Fibroblast of peridontal ligament (primary cell): Measurements from ENCODE around the gene VAV2.
A peak's percentile ranks its signal among the peaks of the same experiment; 100 is the strongest.

ENCODE experiments used
- DNase-seq: peaks from one replicate; pipeline ENCODE4 v3.0.0-alpha.2; 2010; ENCODE audit errors: extremely low read depth

VAV2 gene

DNA sequence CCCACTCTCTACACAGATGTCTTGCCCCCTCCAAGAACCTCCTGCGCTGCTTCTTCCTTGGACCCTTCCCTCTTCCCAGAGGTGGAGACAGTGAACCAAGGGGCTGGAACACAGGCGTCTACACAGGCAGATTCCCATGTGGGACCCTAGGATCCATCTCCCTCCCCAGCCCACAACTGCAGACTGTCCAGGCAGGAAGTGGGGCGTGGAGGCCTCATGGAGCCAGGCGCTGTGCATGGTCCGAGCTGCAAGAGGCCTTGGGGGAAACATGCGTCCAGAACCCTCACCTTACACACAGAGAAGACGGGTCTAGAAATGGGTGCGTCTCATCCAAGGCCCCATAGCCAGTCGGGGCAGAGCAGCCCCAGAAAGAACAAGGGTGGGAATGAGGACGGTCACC lies 117.5 kb downstream of the VAV2 start:
- DNase-seq: no peak

DNA sequence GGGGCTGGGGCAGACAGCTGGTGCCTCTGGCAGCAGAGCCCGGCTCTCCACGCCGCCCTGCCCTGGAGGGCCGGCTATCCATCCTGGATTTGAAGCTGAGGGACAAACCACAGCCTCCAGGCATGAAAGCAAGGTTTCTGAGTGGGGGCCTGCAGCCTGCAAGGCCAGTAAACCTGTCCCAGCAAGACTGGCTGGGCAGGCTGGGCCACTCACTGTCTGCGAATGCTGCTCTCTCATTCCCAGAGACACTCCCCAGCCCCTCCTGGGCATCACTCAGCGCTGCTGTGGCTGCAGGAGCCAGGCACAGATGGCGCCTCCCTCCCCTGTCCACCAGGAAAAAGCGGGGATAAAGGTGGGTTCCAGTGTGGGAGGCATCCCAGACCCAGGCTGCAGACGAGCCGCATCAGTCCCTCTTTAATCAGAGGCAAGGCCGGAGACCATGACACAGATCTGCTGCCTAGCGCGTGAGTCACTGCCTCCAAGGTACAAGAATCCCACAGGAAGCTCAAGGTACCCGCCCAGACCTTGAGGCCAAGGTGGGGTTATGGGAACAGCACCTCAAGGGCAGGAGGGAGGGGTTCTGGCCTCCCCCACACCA lies 118.0 kb downstream of the VAV2 start:
- DNase-seq: peak; percentile 7

DNA sequence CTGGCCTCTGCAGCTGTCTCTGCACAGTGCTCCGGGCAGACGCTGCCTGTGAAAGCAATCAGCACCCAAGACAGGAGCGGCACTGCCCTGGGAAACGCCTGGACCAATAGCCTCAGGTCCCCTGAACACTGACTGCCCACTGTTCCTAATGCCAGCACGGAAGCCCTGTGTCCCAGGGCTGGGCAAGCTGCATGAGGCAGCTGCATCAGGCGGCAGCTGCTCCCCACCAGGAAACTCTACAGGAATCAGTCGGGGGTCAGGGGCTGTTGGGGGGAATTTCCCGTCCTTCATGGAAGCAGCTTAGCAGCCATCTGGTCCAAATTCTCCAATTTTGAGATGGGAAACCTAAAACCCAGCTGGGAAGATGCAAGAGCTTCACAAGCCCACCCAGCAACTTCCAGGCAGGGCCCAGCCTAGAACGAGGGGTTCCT lies 118.6 kb downstream of the VAV2 start:
- no peak for DNase-seq

DNA sequence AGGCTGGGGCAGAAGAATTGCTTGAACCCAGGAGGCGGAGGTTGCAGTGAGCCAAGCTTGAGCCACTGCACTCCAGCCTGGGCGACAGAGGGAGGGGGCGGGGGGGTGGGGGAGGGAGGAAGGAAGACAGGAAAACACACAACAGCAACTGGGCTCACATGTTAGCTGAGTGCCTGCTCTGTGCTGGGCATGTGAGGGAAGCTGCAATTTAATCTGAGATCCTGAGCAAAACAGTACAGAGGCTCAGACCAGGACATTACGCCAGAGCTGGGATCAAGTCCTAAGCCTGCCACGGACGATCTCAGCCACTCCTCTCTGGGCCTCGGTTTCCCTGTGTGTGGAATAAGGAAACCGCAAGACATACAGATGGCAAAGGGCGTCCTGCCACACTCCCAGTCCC lies 119.1 kb downstream of the VAV2 start:
- no peak for DNase-seq

DNA sequence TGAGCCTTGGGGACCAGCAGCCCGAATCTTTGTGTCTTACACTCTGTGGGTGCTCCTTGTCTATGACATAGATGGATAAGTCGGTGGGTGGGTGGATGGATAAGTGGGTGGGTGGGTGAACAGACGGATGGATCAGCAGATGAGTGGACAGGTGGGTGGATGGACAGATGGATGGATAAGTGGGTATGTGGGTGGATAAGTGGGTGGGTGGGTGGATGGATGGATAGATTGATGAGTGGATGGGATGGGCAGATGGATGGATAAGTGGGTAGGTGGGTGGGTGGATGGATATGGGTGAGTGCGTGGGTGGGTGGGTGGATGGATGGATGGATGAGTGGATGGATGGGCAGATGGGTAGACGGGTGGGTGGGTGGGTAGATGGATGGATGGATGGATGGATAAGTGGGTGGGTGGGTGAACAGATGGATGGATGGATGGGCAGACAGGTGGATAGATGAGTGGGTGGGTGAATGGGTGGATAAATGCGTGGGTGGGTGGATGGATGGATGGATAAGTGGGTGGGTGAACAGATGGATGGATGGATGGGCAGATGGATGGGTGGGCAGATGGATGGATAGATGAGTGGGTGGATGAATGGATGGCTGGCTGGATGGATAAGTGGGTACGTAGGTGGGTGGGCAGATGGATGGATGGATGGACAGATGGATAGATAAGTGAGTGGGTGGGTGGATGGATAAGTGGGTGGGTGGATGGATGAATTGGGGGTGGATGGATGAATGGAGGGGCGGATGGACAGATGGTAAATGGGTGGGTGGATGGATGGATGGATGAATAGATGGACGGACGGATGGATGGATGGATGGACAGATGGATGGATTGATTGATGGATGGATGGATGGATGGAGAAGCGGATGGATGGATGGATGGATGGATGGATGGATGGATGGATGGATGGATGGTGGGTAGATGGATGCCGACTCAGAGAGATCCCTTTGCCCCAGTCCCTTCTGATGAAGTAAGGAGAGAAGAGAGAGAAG lies 121.2 kb downstream of the VAV2 start:
- no peak for DNase-seq

DNA sequence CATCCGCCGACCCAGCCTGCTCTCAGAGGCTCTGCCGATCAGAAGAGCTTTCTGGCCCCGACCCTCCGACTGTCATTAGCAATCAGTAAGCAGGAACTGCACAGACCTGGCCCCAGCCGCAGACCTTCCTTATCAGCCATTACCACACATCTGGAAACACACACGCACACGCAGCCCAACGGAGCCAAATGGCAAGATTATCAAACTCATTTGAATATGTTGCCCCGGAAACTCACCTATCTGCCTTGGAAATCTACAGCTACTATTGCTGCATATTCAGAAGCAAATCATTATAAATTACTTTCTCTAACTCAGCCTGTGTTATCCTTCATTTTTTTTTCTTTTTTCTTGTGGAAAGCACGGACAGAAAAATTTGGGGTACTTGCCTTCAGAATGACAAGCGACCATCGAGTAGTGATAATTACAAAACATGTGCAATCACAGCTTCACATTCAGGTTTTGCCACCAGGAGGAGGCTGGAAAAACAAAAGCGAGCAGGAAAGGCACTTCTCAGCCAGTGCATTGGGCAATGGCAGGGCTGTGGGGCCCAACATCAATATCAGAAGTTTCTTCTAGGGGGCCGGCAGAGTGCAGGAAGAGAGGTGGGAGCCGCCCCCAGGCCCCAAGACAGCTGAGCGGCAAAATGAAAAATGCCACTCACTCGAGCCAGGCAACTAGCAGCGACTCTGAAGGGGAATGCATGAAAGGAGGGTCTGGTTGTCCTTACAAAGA lies 122.3 kb downstream of the VAV2 start:
- DNase-seq: no peak

DNA sequence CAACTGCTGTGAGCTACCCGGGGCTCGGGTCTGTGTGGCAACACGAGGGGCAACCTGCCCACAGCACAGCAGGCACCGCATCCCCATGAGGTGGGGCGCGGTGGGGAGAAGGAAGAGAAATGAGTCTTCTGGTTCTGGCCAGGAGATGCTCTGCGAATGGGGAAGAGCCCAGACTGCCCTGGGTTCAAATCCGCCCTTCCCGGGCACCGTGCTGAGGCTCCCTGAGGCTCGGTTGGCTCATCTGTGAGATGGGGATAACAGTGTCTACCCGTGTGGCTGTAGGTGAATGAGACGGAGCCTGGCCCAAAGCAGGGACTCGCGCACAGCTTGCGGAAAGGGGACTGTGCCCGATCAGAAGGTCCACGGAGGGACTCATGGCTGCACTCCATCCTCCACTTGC lies 123.9 kb downstream of the VAV2 start:
- no peak for DNase-seq

DNA sequence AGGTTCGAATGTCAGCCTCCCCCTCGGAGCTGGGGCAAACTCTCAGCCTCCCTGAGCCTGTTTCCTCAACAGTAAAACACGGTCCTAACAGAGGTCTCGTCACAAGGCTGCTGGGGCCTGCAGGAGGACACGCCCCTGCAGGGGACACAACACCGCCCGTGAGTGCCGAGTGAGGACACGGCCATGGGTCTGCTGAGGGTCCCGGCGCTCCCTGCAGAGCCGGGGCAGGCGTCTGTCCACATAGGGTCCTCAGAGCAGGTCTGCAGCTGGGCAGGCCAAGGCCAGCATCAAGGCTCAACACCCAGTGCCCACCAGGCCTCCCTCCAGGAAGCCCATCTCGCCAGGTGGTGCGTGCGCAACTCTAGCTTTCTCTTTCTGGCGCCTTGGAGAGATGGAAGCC lies 125.2 kb downstream of the VAV2 start:
- no peak for DNase-seq

DNA sequence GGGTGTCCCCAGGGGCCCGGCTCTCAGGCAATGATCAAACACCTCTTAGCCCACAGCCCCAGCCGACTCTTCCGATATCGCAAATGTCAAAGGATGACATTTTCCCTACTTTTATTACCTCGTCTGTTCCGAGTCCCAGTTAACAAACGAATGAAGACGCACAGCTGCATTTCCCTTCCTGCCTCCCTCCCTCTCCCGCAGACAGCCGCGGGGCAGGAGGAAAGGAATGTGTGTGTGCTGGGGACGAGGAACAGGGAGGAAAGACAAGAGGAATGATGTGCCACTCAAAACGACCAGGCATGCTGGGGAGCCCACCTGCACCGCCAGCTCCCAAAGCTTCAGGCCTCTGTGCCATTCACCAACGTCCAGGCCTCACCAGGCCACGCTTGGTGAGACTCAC lies 128.1 kb downstream of the VAV2 start:
- DNase-seq: no peak

DNA sequence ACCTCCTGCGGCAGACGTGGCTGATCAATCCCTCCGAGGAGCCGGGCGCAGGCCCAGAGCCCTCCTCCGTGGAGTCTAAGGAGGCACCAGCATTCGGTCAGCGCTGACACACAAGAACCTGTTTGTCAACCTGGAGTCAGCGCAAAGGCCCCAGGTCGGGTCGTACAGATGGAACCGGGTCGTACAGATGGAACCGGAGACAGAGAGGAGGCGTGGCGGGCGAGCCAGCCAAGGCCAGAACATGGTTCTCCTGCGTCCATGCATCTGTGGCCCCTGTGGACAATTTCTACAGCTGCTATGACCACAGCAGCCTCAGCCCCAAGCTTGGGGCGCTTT lies 128.9 kb downstream of the VAV2 start:
- DNase-seq: no peak

DNA sequence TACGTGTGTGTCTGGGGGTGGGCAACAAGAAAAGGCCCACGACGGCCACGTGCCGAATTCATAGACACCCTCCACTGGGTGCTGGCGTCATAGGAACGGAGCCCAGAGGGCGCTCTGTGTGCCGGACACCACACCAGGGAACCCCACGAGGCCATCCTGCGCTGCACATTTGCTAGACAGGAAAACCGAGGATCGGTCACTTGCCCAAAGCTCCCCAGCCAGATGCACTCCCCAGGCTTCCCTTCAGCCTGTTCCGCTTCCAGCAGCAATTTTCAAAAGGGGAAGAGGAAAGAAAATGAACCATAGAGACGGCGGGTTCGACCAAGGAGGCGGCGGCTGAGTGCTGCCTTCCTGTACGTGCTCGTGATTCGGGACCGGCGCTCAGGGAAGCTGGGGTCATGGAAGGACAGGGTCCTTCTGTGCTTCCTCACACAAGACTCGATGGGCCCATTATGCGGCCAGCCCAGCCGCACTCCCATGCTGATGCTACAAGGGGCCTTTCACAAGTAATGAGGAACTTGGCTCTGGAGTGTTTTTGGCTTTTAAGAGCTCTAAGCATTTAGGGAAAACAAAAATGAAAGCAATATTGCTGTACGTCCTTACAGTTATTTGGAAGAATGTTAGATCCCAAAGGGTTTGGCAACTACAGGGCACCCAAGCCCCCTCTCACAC lies 129.4 kb downstream of the VAV2 start:
- no peak for DNase-seq

DNA sequence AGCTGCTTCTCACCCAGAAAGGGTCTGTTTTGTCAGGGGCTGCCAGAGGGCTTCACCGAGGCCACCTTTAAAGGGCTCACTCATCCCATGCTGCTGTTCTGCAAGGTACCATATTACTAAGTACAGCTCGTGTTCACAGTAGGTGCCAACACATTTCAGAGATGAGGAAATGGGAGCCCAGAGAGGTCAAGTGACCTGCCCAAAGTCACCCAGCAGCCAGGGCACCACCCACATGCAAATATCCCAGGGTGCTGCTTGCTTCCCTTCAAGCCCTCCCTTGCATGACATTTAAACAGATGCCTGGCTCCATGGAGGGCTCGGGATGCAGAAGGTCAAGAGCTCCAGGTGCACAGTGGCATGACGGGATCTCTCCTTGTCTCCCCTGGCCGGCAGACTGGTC lies 130.4 kb downstream of the VAV2 start:
- no peak for DNase-seq

DNA sequence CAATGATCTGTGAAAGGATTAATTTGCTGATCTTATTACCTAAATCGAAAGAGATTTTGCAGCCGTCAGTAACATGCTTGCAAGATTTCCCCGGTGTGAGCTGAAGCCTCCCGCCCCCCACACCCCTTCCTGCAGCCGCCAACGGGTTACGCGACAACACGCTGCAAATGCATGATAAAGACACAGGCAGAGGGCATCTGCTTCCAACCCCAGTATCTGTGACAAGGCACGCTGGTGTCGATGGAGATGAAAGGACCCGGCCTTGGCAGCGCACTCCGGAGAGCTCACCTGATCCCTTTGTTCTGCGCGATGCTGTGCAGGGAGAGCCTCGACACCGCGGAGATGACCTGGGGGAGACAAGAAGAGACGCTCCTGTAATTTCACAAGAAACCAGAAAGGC lies 131.0 kb downstream of the VAV2 start:
- DNase-seq: no peak

DNA sequence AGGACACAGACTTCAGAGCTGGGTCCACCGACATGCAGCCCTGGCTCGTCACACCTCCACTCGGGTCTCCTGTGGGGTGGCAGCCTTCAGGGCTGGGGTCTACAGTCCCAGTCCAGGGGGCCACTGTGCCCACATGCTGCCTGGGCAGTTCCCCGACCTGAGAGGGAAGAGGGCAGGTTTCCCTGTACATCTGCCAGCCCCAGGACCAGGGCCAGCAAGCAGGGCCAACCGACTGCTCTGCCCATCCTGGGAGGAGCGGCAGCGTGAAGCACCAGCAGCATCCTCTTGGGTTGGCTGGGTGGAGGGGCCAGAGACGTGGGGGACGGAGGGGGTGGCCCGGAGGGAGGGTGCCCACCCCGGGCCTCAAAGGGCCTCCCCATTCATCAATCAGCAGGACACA lies 133.4 kb downstream of the VAV2 start:
- DNase-seq: no peak

DNA sequence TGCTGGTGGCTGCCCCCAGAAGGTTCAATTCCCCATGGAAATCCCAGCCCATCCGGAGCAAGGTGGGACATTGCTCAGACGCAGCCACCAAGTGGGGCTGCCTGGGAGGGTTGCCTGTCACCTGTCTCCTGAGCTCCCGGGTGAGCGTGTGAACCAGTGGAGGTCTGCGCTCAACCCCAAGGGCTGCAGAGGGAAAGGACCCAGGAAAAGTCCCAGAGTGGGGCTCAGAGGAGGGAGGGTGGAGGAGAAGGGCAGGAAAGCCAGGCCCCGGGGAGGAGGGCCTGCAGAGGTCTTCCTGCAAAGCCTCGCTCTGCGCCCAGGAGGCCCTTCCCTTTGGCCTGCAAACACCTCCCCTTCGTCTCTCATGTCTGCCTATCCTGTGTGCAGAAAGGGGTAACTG lies 134.5 kb downstream of the VAV2 start:
- DNase-seq: no peak

DNA sequence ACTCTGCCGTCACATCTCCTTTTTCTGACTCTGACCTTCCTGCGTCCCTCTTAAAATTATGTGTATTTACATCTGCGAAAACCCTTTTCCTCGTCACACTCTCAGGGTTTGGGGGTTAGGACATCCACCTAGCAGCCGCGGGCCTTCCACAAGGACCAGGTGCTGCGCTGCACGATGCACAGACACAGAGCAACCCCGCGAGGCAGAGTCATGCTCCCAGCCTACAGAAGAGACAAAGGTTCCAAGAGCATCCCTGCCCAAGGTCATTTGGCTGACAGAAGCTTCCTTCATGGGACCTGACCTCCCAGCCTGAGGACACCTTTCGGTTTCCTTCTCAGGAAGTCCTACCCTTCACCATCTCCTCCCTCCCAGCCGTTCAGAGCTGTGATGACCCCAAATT lies 135.3 kb downstream of the VAV2 start:
- DNase-seq: no peak

DNA sequence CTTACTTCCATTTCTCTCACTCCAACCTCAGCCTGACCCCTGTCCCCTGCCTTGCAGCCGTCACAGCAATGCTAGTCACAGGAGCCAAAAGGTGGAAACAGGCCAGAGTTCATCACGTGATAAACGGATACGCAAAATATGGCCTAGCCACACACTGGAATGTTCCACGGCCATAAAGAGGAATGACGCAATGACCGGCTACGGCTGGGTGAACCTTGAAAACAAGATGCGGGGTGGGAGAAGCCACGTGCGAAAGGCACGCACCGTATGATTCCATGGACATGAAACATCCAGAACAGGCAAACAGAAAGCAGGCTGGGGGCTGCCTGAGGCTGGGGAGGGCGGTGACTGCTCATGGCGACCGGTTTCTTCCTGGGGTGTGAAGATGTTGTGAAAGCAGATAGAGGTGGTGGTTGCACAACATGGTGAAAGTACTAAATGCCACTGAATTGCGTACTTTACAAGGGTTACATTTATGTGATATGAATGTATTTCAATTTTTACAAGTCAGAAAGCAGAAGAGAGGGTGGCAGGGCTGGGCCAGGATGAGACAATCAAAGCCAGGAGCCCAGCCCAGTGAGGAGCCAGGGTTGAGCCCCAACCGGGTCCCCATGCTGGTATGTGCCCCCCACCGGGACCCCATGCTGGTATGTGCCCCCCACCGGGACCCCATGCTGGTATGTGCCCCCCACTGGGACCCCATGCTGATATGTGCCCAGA lies 136.2 kb downstream of the VAV2 start:
- peak; percentile 81 for DNase-seq

DNA sequence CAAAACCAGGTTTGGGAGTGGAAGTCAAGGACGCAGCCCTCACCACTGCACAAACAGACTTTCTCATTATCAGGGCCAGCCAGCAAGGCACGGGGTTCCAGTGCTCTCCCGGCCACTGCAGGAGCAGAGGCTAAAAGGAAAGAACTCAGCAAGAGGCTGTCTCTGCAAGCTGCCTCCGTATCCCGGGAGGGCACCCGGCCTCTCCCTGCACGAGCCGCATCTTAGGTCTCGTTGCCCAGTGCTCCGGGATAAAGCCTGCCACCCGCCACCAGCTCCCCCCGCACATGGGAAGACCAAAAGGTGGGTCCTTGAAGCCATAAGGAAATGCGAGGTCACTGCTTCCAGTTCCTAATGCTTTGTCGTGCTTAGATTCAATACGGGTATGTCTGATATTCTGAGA lies 136.8 kb downstream of the VAV2 start:
- no peak for DNase-seq

DNA sequence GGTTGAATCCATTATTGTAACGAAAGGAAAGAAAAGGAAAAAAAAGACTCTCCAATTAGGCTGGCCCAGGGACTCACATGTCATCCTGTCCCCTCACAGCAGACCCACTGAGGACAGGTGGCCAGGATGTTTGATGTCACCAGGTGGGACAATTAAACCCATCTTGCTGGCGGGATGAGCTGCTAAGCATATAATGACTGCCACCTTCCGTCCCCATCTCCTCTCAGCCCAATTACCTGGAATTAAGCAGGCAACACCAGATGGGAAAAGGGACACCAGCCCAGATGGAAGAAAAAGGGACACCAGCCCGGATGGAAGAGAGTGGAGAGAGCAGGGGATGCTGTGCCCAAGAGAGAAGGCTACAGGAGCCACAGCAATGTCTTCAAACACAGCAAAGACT lies 137.4 kb downstream of the VAV2 start:
- no peak for DNase-seq

DNA sequence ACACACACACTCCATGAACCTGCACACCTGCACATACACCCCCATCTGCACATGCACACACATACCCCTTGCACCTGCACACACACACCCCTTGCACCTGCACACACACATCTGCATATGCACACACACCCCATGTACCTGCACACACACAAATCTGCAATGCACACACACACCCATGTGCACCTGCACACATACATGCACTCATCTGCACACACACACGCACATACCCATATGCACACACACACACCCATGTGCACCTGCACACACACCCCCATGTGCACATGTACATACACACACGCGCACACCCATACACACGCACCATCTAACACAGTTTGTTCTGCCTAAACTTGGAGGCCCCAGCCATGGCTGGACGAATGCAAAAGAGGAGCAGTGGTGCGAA lies 138.1 kb downstream of the VAV2 start:
- DNase-seq: no peak

DNA sequence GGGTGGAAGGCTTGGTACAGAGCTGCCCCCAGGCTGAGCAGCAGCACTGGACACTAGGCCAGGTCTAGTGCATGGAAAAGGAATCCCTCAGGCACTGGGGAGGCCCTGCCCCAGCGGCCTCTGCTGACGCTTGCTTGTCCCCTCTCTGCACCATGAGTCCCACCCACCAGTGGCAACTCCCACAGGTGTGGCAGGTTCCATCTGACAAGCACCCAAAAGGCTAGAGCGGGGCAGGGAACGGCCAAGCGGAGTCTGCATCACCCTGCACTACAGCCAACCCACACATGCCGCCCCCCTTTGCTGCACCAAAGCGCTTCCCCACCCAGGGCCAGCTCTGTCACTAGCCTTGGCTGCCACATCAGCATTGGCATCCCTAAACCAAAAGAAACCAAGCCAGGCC lies 138.8 kb downstream of the VAV2 start:
- no peak for DNase-seq

DNA sequence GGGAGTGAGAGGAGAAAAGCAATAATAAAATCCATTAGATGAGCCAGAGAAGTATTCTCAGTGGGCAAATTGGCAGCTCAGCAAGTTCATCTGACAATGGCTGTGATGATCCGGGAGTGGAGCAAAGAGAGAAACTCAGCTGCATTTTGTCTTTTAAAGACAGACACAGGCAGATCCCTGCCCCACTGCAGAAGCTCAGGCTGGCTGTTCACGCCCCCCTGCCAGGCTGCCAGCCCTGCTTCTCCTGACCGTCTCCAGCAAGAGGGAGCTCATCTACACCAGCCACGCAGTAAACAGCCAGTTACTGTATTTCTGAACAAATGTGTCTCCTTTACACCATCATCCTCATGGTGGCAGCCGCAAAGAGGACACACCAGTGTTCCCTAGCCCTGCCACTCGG lies 139.7 kb downstream of the VAV2 start:
- no peak for DNase-seq
